Tibial artery (tissue), 4 donors: ENCODE results near the gene SLC34A3.

Experiments used
- DNase-seq, 2 donors: peaks; one replicate each; pipeline ENCODE4 v3.0.0-alpha.2; 2019
- H3K27ac ChIP-seq, 2 donors: fragments of 200-600 bp; sonication (generic) in 1 of 2; 1 replicate in 1 of 2; 2 replicates in 1 of 2; pipeline ENCODE4 v1.5.1; 2018 to 2019; ENCODE audit warnings: mild to moderate bottlenecking in 1 of 2
- H3K27me3 ChIP-seq, 2 donors: fragments of 200-600 bp; sonication (generic) in 1 of 2; one replicate each; pipeline versions ENCODE4 v1.5.1 to v1.6.0; 2016 to 2019
- H3K36me3 ChIP-seq, 3 donors: fragments of 200-600 bp; sonication (generic) in 2 of 3; one replicate each; pipeline ENCODE4 v1.5.1; 2016 to 2019; ENCODE audit warnings: mild to moderate bottlenecking in 2 of 3
- H3K4me1 ChIP-seq, 4 donors: fragments of 200-600 bp; sonication (generic) in 2 of 4; 1 replicate in 3 of 4; 2 replicates in 1 of 4; pipeline ENCODE4 v1.5.1; 2016 to 2019
- H3K4me3 ChIP-seq, 2 donors: fragments of 200-600 bp; sonication (generic) in 1 of 2; 1 replicate in 1 of 2; 2 replicates in 1 of 2; pipeline ENCODE4 v1.5.1; 2018 to 2019; ENCODE audit warnings: mild to moderate bottlenecking in 2 of 2
- H3K9me3 ChIP-seq, 3 donors: fragments of 200-600 bp; sonication (generic) in 1 of 3; one replicate each; pipeline ENCODE4 v1.5.1; 2016 to 2019
- CTCF ChIP-seq, 2 experiments: fragments of 200-600 bp in 1 of 2; fragments of 450-650 bp in 1 of 2; IDR thresholded peaks; one replicate each; pipeline ENCODE4 v1.5.1; 2017 to 2019; ENCODE audit warnings: antibody characterized with exemption in 2 of 2, mild to moderate bottlenecking in 1 of 2, moderate library complexity in 1 of 2
- intact Hi-C: fragments of 100-400 bp; cut with DNase I; formaldehyde crosslinking; loops from one replicate; pipeline ENCODE4 v1.15.0; 2023; ENCODE audit warnings: low total_unique reads

SLC34A3 gene

GRCh38 chr9:137264067-137264466 is 33.4 kb downstream of the SLC34A3 start:
- H3K27me3 ChIP-seq: no peaks in the 10 kb centered on the region
- DNase-seq: no peak
- peaks cover 5 to 14% (median 11%) of the 10 kb centered on the region in 4 donors for H3K4me1 ChIP-seq
- intact Hi-C loops: no loop called here
- no peak overlapping the region for H3K27ac ChIP-seq
- no peak overlapping the region for H3K4me3 ChIP-seq
- H3K9me3 ChIP-seq: no peaks in the 10 kb centered on the region
- H3K36me3 ChIP-seq: peaks cover 24 to 63% (median 55%) of the 10 kb centered on the region in 3 donors
- TF ChIP-seq CTCF (IDR thresholded peaks at IDR 0.05): no peak

- no peaks in the 10 kb centered on the region for H3K27me3 ChIP-seq
- peaks cover 5 to 30% (median 20%) of the 10 kb centered on the region in 4 donors for H3K4me1 ChIP-seq
- no peaks in the 10 kb centered on the region for H3K9me3 ChIP-seq
- no peak for DNase-seq
- peaks cover 20 to 74% (median 53%) of the 10 kb centered on the region in 3 donors for H3K36me3 ChIP-seq
- no peak for TF ChIP-seq CTCF (IDR thresholded peaks at IDR 0.05)
- H3K4me3 ChIP-seq: no peak overlapping the region
- no peak overlapping the region for H3K27ac ChIP-seq
- intact Hi-C loops: no loop called here
Measured at GRCh38 chr9:137265496-137266161, 34.9 kb downstream of the SLC34A3 start.

DNA sequence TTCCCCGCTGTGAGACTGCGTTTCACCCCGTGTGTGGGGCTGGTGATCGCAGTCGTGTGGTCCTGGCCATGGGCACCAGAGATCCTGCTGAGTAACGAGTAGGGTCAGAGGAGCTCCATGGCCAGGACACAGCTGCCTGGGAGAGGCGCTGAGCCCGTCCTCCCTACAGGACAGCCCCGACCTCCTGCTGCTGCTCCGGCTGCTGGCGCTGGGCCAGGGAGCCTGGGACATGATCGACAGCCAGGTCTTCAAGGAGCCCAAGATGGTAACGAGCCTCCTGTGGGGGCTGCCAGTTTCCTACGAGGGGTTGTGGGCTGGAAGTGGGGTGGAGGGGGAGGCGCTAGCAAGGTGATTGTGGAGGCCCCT is 35.4 kb downstream of the SLC34A3 start:
- Histone ChIP-seq H3K27ac (no peak overlapping the region), H3K9me3 (no peaks in the 10 kb centered on the region), H3K4me3 (no peak overlapping the region), H3K4me1 (peaks cover 5 to 30% (median 22%) of the 10 kb centered on the region in 4 donors), H3K27me3 (no peaks in the 10 kb centered on the region), H3K36me3 (peaks cover 20 to 79% (median 53%) of the 10 kb centered on the region in 3 donors)
- intact Hi-C loops: no loop called here
- no peak for TF ChIP-seq CTCF (IDR thresholded peaks at IDR 0.05)
- DNase-seq: no peak

DNA sequence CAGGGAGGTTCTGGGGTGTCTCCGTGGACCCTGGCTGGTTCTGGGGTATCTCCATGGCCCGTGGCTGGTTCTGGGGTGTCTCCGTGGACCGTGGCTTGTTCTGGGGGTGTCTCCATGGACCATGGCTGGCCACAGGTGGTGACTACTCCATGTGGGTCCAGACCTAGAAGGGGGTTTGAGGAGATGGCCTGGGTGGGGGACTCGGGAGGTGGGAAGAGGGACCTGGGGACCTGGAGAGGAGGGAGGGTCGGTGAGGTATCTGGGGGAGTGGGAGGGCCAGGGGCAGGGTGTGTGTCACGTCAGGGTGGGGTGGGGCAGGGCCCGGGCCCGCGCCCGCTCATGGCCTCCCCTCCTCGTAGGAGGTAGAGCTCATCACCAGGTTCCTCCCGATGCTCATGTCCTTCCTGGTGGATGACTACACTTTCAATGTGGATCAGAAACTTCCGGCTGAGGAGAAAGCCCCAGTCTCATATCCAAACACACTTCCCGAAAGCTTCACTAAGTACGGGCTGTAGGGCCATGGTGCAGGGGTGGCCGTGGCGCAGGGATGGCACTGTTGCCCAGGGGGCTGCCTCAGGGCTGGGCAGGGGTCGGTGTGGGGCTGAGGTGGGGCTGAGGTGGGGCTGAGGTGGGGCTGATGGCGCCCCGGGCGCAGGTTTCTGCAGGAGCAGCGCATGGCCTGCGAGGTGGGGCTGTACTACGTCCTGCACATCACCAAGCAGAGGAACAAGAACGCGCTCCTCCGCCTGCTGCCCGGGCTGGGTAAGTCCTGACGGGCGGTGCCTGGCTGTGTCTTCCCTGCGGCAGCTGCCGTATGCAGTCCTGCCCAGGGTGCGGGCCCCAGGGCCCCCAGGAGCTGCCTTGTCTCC is 36.1 kb downstream of the SLC34A3 start:
- H3K4me1 ChIP-seq: peaks cover 5 to 30% (median 24%) of the 10 kb centered on the region in 4 donors
- no peak overlapping the region for H3K4me3 ChIP-seq
- peaks cover 0 to under 1% of the 10 kb centered on the region in 2 donors for H3K27me3 ChIP-seq
- intact Hi-C loops: no loop called here
- no peak for DNase-seq
- no peak for TF ChIP-seq CTCF (IDR thresholded peaks at IDR 0.05)
- no peak overlapping the region for H3K27ac ChIP-seq
- peaks cover 23 to 86% (median 55%) of the 10 kb centered on the region in 3 donors for H3K36me3 ChIP-seq
- no peaks in the 10 kb centered on the region for H3K9me3 ChIP-seq

DNA sequence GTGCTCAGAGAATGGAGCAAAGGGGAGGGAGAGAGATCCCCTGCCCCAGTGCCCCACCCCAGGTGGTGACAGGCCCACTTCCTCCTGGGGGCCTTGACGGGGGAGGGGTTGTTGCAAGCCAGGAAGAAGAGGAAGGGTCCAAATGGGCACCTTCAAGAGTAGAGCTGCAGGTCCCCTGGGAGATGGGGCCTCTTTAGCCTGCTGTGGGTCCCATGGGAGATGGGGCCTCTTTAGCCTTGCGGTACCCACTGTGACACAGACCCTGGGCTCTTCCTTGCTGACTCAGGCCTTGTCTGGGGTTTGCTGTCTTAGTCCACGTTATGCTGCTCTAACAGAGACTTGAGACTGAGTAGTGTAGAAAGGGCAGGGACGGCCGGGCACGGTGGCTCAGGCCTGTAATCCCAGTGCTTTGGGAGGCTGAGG is 37.2 kb downstream of the SLC34A3 start:
- TF ChIP-seq CTCF (IDR thresholded peaks at IDR 0.05): no peak
- peaks cover 34 to 93% (median 62%) of the 10 kb centered on the region in 3 donors for H3K36me3 ChIP-seq
- no peak for DNase-seq
- peaks cover 5 to 36% (median 24%) of the 10 kb centered on the region in 4 donors for H3K4me1 ChIP-seq
- intact Hi-C loops: no loop called here
- peaks cover 0 to 11% of the 10 kb centered on the region in 2 donors for H3K27me3 ChIP-seq
- H3K27ac ChIP-seq: peak overlapping the region in 1 of 2 donors; percentile 69
- no peaks in the 10 kb centered on the region for H3K9me3 ChIP-seq
- no peak overlapping the region for H3K4me3 ChIP-seq
